ENCODE measurements around the gene FGF21. TPM values are rescaled to one million over a fixed set of nuclear protein-coding genes. Genes with fewer than 3 reads are reported as not detected.
"Not testable (repeated sequence)": the region's sequence is repeated elsewhere in the genome, so short reads cannot be mapped to it uniquely, and the experiment has no call there.

The FGF21 gene
- total RNA-seq, 2 experiments from 2014 or later = not detected

DNA sequence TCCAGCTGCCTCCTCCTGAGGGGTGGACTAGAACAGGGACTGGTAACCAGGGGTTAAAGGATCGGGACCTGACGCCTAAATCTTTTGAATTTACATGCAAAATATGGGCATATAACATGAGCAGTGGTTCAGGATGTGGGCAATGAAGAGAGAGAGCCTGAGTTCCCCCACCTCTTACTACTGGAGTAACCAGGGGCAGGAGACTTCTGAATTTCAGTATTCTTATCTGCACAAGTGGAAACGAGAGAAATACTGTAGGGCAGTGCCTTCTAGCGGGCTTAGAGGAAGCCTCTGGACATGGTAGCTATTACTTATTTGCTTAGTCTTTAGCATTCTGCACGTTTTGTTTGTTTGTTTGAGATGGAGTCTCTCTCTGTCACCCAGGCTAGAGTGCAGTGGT lies 29.2 kb downstream of the FGF21 start:
- no peaks in the 10 kb centered on the region for H3K9me3 Mint-ChIP-seq
- DNase-seq = no peak
- H3K27me3 Mint-ChIP-seq = peaks cover 15% of the 10 kb centered on the region
- no peak overlapping the region for H3K4me3 Mint-ChIP-seq
- no peaks in the 10 kb centered on the region for H3K36me3 Mint-ChIP-seq
- H3K4me1 Mint-ChIP-seq = peaks cover 2% of the 10 kb centered on the region
- no peak overlapping the region for H3K27ac Mint-ChIP-seq

DNA sequence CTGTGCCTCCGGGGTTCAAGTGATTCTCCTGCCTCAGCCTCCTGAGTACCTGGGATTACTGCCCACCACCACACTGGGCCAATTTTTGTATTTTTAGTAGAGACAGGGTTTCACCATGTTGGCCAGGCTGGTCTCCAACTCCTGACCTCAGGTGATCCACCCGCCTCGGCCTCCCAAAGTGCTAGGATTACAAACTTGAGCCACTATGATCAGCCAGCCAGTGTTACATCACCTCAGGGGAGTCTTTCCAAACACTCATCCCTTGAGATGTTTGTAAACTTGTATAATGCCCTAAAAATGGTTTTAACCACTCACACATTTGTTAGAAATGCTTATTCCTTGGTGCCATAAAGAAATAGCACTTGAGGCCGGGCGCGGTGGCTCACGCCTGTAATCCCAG lies 31.1 kb downstream of the FGF21 start:
- not testable (repeated sequence) for H3K9me3 Mint-ChIP-seq, H3K4me3 Mint-ChIP-seq, H3K27ac Mint-ChIP-seq, H3K36me3 Mint-ChIP-seq, DNase-seq, H3K4me1 Mint-ChIP-seq
- H3K27me3 Mint-ChIP-seq = peaks cover 15% of the 10 kb centered on the region

DNA sequence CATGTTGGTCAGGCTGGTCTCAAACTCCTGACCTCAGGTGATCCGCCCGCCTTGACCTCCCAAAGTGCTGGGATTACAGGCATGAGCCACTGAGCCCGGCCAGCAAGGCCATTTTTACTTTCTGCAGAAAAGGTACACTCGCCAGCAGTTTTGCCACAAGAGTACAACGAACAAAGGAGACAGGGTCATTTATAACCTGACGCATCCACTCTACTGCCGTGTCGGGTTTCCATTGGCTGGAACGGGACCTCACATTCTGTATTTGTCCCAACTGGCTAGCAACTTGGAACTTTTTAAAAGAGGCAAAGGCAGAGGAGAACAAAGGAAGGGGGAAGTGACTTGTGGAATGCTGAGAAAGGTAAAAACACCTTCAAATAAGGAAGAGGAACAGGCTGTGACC lies 32.0 kb downstream of the FGF21 start:
- not testable (repeated sequence) for H3K4me1 Mint-ChIP-seq, H3K36me3 Mint-ChIP-seq, H3K27ac Mint-ChIP-seq, DNase-seq, H3K27me3 Mint-ChIP-seq, H3K4me3 Mint-ChIP-seq, H3K9me3 Mint-ChIP-seq

DNA sequence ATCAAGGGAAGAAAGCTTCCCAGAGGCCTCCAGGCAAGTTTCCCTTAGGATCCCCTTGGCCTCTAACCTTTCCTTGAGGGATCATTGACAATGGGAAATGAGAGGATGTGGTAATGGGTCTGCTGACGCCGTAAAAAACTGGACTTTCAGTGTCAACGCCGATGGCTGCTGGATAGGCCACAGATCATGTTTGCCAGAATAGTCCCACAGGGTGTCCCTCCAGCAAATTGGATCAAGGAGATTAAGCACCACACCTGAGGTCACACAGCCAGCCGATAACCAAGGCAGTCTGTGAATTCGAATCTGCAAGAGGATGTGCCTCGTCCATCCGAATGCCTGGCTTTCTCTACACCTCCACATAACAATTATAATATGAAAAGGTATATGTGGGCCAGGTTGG lies 37.9 kb downstream of the FGF21 start:
- no peak for DNase-seq
- H3K4me3 Mint-ChIP-seq = no peak overlapping the region
- H3K27me3 Mint-ChIP-seq = no peaks in the 10 kb centered on the region
- peaks cover 9% of the 10 kb centered on the region for H3K4me1 Mint-ChIP-seq
- H3K36me3 Mint-ChIP-seq = peaks cover 4% of the 10 kb centered on the region
- no peaks in the 10 kb centered on the region for H3K9me3 Mint-ChIP-seq
- H3K27ac Mint-ChIP-seq = no peak overlapping the region

DNA sequence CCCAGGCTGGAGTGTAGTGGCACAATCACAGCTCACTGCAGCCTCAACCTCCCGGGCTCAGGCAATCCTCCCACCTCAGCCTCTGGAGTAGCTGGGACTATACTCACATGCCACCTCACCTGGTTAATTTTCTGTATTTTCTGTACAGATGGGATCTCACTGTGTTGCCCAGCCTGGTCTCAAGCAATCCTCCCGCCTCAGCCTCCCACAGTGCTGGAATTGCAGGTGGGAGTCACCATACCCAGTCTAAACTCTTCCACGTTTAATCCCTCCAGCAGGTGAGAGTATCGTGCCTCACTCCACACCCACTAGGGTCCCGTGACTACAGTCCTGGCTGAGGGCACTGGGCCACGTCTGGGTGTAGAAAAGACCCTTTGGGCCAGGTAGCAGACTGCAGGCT lies 39.0 kb downstream of the FGF21 start:
- no peak overlapping the region for H3K27ac Mint-ChIP-seq
- H3K27me3 Mint-ChIP-seq = no peaks in the 10 kb centered on the region
- H3K36me3 Mint-ChIP-seq = peaks cover 4% of the 10 kb centered on the region
- no peaks in the 10 kb centered on the region for H3K9me3 Mint-ChIP-seq
- H3K4me1 Mint-ChIP-seq = peaks cover 9% of the 10 kb centered on the region
- H3K4me3 Mint-ChIP-seq = peak overlapping the region; percentile 81
- DNase-seq = no peak

DNA sequence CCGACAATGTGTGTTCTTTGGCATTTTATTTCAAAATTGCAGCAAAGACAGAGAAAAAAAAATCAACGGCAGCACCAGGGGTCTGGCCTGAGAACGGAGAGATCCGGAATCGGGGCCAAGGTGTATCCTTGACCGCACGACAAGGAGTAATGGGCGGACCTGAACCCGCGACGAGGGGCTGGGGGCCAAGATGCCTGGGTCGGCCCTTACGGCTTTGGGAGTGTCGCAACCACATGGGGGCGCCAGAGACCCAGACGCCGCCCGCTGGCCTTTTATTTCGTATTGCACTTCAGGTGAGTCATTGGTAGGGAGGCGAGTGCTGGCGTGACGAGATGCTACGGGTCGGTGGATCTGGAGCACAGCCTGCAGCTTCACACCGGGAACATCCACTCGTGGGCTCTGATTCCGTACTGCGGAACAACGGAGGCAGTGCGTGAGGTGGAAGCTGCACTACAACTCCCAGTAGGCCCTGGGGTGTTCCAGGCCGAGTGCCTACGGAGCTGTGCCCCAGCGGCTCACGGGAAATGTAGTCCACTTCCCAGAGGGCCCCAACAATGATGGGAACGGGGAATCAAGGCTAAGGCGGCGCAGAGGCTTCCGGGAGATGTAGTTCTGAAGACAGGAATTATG lies 39.8 kb downstream of the FGF21 start:
- no peaks in the 10 kb centered on the region for H3K27me3 Mint-ChIP-seq

DNA sequence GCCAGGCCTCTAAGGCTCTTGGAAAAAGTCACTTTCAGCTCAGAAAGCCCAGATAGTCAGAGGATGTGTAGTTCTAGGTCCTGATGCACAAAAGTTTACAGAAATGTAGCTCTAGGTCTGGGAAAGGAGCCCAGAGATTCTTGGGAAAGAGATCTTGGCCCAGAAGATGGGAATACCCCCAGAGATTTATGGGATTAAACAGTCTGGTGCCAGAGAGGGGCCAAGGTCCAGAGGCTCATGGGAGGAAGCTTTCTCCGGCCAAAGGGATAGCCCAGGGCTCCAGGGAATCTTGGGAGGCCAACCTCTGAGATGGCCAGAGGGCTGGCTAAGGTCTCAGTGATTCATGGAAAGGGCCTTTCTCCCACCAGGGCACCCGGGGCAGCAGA lies 40.4 kb downstream of the FGF21 start:
- Mint-ChIP-seq H3K27ac (peak overlapping the region; percentile 80), H3K4me1 (peaks cover 9% of the 10 kb centered on the region), H3K9me3 (no peaks in the 10 kb centered on the region), H3K4me3 (peak overlapping the region; percentile 81), H3K36me3 (peaks cover 4% of the 10 kb centered on the region), H3K27me3 (no peaks in the 10 kb centered on the region)
- no peak for DNase-seq

More for the DNA sequence above, 39.8 kb downstream of the FGF21 start:
- H3K9me3 Mint-ChIP-seq = no peaks in the 10 kb centered on the region
- H3K27ac Mint-ChIP-seq = peak overlapping the region; percentile 80
- H3K36me3 Mint-ChIP-seq = peaks cover 4% of the 10 kb centered on the region
- H3K4me3 Mint-ChIP-seq = peak overlapping the region; percentile 81
- H3K4me1 Mint-ChIP-seq = peaks cover 9% of the 10 kb centered on the region
- DNase-seq = peak; percentile 81

DNA sequence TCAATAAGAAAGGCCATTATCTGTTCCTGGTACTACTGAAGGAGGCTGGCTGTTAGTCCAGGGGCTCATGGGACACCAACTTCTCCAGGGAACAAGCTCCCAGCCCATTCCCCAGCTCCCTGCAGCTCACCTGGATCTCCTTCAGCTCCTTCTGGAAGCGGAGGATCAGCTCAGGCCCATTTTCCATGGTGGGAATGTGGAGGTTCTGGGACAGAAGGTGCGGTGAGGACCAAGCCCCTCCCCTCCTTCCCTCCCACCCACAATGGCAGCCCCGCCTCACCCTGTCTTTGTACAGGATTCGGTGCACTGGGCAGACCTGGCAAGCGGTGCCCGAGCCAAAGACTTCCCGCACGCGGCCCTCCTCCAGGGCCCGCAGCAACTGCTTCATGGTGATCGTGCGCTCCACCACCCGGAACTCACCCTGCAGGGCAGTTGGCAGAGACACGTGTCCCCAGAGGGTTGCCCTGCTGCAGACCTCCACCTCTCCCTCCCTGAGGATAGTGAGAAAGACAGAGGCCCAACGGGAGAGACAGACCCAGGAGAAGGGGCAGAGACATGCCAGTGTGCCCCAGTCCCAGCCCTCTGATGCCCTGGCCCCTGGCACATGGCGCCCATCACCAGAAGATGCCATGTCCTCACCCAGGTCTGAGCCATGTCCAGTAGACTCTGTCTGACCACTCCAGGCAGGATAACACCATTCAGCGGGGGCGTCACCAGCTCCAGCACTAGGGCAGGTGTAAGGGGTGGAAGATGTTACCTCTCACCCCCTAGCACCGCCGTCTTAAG lies 41.2 kb downstream of the FGF21 start:
- peaks cover 9% of the 10 kb centered on the region for H3K4me1 Mint-ChIP-seq
- no peak overlapping the region for H3K4me3 Mint-ChIP-seq
- peaks cover 4% of the 10 kb centered on the region for H3K36me3 Mint-ChIP-seq
- H3K27me3 Mint-ChIP-seq = no peaks in the 10 kb centered on the region
- DNase-seq = no peak
- no peaks in the 10 kb centered on the region for H3K9me3 Mint-ChIP-seq
- H3K27ac Mint-ChIP-seq = no peak overlapping the region

DNA sequence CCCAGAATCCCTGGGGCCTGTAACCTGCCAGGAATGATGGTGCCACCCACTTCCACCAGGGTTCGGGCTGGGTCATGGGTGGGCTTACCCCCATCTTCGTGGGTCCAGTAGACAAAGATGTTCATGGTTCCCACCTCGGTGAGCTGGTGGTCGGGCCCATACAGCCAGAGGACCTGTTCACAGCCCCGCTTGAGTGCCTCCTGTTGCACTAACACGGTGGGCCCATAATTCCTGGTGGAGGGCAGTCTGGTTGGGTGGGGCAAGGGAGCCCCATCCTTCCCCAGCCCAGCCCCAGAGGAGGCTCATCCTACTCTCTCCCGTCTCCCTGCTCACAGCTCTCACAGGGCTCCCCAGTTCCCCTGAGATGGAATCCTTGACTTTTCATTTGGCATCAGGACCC lies 41.8 kb downstream of the FGF21 start:
- DNase-seq = no peak
- Mint-ChIP-seq H3K27ac (no peak overlapping the region), H3K36me3 (peaks cover 4% of the 10 kb centered on the region), H3K4me1 (peaks cover 9% of the 10 kb centered on the region), H3K4me3 (no peak overlapping the region), H3K27me3 (no peaks in the 10 kb centered on the region), H3K9me3 (no peaks in the 10 kb centered on the region)

DNA sequence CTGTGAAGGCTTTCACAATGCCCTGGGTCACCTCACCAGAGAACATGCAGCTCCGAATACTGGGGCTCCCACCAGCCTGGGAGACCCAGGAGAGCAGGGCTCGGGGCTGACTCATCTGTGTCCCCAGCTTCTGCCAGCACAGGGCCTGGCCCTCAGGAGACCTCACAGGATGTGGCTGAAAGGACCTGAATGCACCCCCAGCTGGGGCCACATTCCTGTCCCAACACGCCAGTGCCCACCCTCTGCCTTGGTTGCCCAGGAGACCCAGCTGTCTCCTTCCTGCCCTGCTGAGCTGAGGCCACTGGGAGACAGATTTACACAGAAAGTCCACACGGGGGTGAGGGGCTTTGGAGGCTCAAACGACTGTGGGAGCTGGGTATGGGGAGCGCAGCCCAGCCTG lies 43.6 kb downstream of the FGF21 start:
- H3K9me3 Mint-ChIP-seq = no peaks in the 10 kb centered on the region
- no peak overlapping the region for H3K4me3 Mint-ChIP-seq
- no peak overlapping the region for H3K27ac Mint-ChIP-seq
- no peak for DNase-seq
- peaks cover 4% of the 10 kb centered on the region for H3K36me3 Mint-ChIP-seq
- no peaks in the 10 kb centered on the region for H3K27me3 Mint-ChIP-seq
- H3K4me1 Mint-ChIP-seq = peaks cover 9% of the 10 kb centered on the region

DNA sequence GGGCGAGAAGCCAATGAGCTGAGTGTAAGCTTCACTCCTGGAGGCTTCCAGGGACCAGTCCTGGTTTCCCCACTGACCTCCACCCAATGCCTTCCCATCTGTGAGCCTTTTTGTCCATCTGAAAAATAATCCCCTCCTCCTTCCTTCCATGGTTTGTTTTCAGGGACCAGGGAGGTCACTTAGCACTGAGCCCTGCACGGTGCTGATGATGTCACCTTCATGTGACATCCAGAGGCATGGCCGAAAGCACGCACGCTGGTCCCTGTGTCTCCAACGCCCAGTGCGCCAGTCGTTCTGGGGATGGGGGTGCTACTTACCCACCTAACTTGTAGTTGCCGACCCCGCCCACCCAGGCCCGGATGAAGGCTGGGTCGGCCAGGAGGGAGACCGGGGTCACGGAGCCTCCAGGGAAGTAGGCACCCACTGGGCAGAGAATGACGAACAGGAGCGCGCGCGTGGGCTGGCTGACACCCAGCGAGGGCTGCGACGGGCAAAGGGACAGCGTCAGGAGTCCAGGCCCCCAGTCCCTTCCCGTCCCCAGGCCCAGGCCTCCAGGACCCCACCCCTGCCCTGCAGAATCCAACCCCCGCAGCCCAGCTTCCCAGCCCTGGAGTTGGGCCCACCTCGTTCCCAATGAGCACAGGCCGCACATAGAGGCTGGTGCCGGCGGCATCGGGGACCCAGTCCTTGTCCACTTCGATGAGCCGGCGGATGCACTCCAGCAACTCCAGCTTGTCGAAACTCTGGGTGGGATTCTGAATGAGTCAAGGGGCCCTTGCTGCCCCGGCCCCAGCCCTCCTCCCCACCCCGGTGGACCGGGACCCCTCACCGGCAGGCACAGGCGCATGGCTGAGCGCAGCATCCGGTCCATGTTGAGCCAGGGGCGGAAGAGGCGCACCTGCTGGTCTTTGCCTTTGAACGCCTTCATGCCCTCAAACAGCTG lies 44.3 kb downstream of the FGF21 start:
- Mint-ChIP-seq H3K4me3 (no peak overlapping the region), H3K4me1 (peaks cover 7% of the 10 kb centered on the region), H3K9me3 (no peaks in the 10 kb centered on the region), H3K27me3 (no peaks in the 10 kb centered on the region), H3K36me3 (peaks cover under 1% of the 10 kb centered on the region), H3K27ac (no peak overlapping the region)
- DNase-seq = no peak

DNA sequence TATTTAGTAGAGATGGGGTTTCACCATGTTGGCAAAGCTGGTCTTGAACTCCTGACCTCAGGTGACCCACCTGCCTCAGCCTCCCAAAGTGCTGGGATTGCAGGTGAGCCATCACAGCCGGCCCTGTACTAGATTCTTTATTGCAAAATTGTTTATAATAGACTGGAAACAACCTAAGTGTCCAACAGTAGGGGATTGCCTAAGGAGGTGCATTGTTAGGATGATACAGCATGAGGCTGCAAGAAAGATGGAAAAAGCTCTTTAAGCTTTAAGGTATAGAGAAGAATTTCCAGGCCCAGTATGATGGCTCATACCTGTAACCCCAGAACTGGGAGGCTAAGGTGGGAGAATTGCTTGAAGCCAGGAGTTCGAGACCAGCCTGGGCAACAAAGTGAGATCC lies 47.3 kb downstream of the FGF21 start:
- DNase-seq = no peak
- Mint-ChIP-seq H3K4me1 (no peaks in the 10 kb centered on the region), H3K4me3 (no peak overlapping the region), H3K27me3 (no peaks in the 10 kb centered on the region), H3K27ac (no peak overlapping the region), H3K36me3 (peaks cover 4% of the 10 kb centered on the region), H3K9me3 (no peaks in the 10 kb centered on the region)

DNA sequence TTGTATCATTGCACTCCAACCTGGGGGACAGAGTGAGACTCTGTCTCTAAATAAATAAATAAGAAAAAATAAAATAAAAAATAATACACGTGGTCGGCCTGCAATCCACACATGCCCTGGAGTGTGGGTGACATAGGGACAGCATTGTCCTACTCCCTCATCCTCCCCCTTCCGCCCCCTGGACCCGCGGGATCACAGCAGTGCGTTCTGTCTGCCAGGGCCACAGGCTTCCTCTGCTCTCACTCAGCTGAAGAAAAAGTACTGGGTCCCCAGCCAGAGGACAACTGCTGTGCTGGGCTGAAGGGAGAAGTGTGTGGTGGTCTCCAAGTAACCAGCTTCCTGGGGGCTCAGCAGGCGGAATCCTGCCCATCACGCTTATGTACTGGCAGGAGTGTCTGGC lies 49.2 kb downstream of the FGF21 start:
- DNase-seq = no peak
- no peak overlapping the region for H3K27ac Mint-ChIP-seq
- no peaks in the 10 kb centered on the region for H3K9me3 Mint-ChIP-seq
- H3K4me3 Mint-ChIP-seq = no peak overlapping the region
- no peaks in the 10 kb centered on the region for H3K27me3 Mint-ChIP-seq
- peaks cover 4% of the 10 kb centered on the region for H3K36me3 Mint-ChIP-seq
- H3K4me1 Mint-ChIP-seq = peaks cover 6% of the 10 kb centered on the region

DNA sequence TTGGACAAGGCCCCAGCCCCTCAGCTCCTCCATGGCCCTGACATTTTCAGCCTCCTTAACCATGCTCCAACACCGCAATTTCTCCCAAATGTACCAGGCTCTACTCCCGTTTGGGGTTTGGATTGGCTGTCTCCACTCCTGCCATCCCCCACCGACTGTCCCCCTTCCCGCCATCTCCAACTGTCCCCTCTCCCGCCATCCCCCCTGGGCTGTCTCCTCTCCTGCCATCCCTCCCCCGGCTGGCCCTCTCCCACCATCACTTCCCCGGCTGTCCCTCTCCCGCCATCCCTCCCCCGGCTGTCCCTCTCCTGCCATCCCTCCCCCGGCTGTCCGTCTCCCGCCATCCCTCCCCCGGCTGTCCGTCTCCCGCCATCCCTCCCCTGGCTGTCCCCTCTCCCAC lies 50.1 kb downstream of the FGF21 start:
- peaks cover 13% of the 10 kb centered on the region for H3K4me1 Mint-ChIP-seq
- no peak for DNase-seq
- H3K36me3 Mint-ChIP-seq = peaks cover 8% of the 10 kb centered on the region
- H3K27ac Mint-ChIP-seq = no peak overlapping the region
- no peaks in the 10 kb centered on the region for H3K9me3 Mint-ChIP-seq
- H3K27me3 Mint-ChIP-seq = no peaks in the 10 kb centered on the region
- no peak overlapping the region for H3K4me3 Mint-ChIP-seq

DNA sequence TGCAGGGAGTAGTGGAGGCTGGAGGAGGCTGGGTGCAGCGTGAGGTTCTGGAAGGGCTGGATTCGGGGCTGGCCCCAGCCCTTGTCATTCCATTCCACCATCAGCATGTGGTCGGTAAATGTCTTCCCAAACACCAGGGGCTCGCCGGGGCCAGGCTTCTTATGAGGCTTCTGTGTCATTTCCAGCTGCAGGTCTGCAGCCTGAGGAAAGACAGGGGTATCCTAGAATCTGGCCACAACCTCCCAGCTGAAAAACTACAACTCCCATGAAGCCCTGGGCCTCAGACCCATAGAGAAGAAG lies 51.1 kb downstream of the FGF21 start:
- Mint-ChIP-seq H3K36me3 (peaks cover 10% of the 10 kb centered on the region), H3K27me3 (no peaks in the 10 kb centered on the region), H3K4me1 (peaks cover 13% of the 10 kb centered on the region), H3K4me3 (no peak overlapping the region), H3K27ac (no peak overlapping the region), H3K9me3 (no peaks in the 10 kb centered on the region)
- DNase-seq = peak; percentile 25

Data from activated naive CD8-positive, alpha-beta T cell treated with anti-CD3 and anti-CD28 coated beads for 36 hours (primary cell).